ENCODE measurements around the gene COPS3. TPM values are rescaled to one million over a fixed set of nuclear protein-coding genes. Genes with fewer than 3 reads are reported as not detected.

The COPS3 gene
- polyA plus RNA-seq, 1 donor from 2014 or later, result 213 TPM

DNA sequence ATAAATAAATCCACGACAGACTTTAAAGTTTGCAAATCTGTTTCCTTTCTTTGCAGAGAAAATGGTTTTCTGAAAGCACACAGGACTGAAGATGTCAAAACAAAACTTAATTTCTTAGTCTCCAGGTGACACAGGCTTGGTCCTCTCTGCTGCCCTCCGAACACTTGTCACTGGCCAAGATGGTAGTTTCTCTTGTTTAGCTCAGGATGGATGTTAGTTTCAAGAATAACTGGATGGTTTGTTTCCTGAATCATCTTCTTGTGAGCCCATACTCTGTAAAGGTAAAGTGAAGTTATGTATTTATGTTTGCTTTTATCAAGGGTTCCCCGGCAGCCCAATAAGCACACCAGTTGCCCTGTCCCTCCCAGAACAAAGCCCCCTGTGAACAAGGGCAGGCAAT lies 34.2 kb downstream of the COPS3 start:
- Histone ChIP-seq H3K79me2 (replicated peaks; ENCODE audit: insufficient read depth, low read length) (no peaks in the 10 kb centered on the region), H4K20me1 (ENCODE audit: insufficient read depth) (no peaks in the 10 kb centered on the region), H3K27me3 (ENCODE audit: insufficient read depth, low read depth, low read length) (no peaks in the 10 kb centered on the region), H3K4me2 (ENCODE audit: low read length) (no peak overlapping the region), H3K9ac (ENCODE audit: low read length) (no peak overlapping the region), H3K36me3 (ENCODE audit: insufficient read depth, low read length) (no peaks in the 10 kb centered on the region), H3K9me3 (ENCODE audit: low read length) (no peaks in the 10 kb centered on the region), H3K9me2 (ENCODE audit: insufficient read depth, low read length) (no peaks in the 10 kb centered on the region), H3F3A (ENCODE audit: insufficient read depth, low read length, poor library complexity, severe bottlenecking) (no peaks in the 10 kb centered on the region), H2AFZ (ENCODE audit: low read depth, low read length) (no peak overlapping the region), H3K4me3 (ENCODE audit: low read length) (no peak overlapping the region), H3K27ac (ENCODE audit: low read length) (no peak overlapping the region)
- TF ChIP-seq TAF1 (IDR thresholded peaks at IDR 0.05; ENCODE audit: low read depth), result no peak
- no peak for TF ChIP-seq POLR2AphosphoS5 (IDR thresholded peaks at IDR 0.05)
- TF ChIP-seq, protein P1, sequence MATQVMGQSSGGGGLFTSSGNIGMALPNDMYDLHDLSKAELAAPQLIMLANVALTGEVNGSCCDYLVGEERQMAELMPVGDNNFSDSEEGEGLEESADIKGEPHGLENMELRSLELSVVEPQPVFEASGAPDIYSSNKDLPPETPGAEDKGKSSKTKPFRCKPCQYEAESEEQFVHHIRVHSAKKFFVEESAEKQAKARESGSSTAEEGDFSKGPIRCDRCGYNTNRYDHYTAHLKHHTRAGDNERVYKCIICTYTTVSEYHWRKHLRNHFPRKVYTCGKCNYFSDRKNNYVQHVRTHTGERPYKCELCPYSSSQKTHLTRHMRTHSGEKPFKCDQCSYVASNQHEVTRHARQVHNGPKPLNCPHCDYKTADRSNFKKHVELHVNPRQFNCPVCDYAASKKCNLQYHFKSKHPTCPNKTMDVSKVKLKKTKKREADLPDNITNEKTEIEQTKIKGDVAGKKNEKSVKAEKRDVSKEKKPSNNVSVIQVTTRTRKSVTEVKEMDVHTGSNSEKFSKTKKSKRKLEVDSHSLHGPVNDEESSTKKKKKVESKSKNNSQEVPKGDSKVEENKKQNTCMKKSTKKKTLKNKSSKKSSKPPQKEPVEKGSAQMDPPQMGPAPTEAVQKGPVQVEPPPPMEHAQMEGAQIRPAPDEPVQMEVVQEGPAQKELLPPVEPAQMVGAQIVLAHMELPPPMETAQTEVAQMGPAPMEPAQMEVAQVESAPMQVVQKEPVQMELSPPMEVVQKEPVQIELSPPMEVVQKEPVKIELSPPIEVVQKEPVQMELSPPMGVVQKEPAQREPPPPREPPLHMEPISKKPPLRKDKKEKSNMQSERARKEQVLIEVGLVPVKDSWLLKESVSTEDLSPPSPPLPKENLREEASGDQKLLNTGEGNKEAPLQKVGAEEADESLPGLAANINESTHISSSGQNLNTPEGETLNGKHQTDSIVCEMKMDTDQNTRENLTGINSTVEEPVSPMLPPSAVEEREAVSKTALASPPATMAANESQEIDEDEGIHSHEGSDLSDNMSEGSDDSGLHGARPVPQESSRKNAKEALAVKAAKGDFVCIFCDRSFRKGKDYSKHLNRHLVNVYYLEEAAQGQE (IDR thresholded peaks at IDR 0.05; ENCODE audit: borderline replicate concordance), result no peak
- no peak for TF ChIP-seq EZH2 (IDR thresholded peaks at IDR 0.05; ENCODE audit: borderline replicate concordance, insufficient read depth, low read length, poor library complexity, severe bottlenecking)
- TF ChIP-seq SMC3 (conservative IDR thresholded peaks at IDR 0.05; ENCODE audit: poor library complexity), result no peak

DNA sequence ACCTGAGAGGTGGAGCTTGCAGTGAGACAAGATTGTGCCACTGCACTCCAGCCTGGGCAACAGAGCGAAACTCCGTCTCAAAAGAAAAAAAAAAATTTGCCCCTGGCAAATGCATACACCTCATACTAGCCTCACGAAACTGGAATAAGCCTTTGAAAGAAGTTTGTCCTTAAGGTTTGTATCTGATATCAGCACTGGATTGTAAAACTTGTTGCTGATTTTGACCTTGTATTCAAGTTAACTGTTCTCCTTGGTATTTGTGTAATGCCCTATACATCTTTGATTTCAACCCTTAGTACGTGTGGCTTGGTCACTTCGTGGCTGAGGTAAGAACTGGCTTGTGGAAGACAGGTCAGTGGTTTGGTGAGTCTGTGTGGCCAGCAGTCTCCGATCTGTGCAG lies 37.9 kb downstream of the COPS3 start:
- Histone ChIP-seq H3K36me3 (ENCODE audit: insufficient read depth, low read length) (no peaks in the 10 kb centered on the region), H3K9me3 (ENCODE audit: low read length) (no peaks in the 10 kb centered on the region), H3K27me3 (ENCODE audit: insufficient read depth, low read depth, low read length) (no peaks in the 10 kb centered on the region), H3K9ac (ENCODE audit: low read length) (no peak overlapping the region), H3F3A (ENCODE audit: insufficient read depth, low read length, poor library complexity, severe bottlenecking) (no peaks in the 10 kb centered on the region), H3K27ac (ENCODE audit: low read length) (no peak overlapping the region), H3K4me3 (ENCODE audit: low read length) (no peak overlapping the region), H4K20me1 (ENCODE audit: insufficient read depth) (no peaks in the 10 kb centered on the region), H2AFZ (ENCODE audit: low read depth, low read length) (no peak overlapping the region), H3K9me2 (ENCODE audit: insufficient read depth, low read length) (no peaks in the 10 kb centered on the region), H3K79me2 (replicated peaks; ENCODE audit: insufficient read depth, low read length) (no peaks in the 10 kb centered on the region), H3K4me2 (ENCODE audit: low read length) (no peak overlapping the region)
- TF ChIP-seq EP300 (conservative IDR thresholded peaks at IDR 0.05; ENCODE audit: poor library complexity, severe bottlenecking) (no peak), CTCF (IDR thresholded peaks at IDR 0.05; ENCODE audit: poor library complexity, severe bottlenecking) (no peak), RAD21 (conservative IDR thresholded peaks at IDR 0.05) (no peak), TAF1 (IDR thresholded peaks at IDR 0.05; ENCODE audit: low read depth) (no peak), SMC3 (conservative IDR thresholded peaks at IDR 0.05; ENCODE audit: poor library complexity) (no peak), POLR2AphosphoS5 (IDR thresholded peaks at IDR 0.05) (no peak), EZH2 (IDR thresholded peaks at IDR 0.05; ENCODE audit: borderline replicate concordance, insufficient read depth, low read length, poor library complexity, severe bottlenecking) (no peak)
- TF ChIP-seq, protein P1 (IDR thresholded peaks at IDR 0.05; ENCODE audit: borderline replicate concordance), result no peak
